Measurements from ENCODE around the gene CTNNA3.
"Not testable (repeated sequence)": the region's sequence is repeated elsewhere in the genome, so short reads cannot be mapped to it uniquely, and the experiment has no call there.

Gene CTNNA3

DNA sequence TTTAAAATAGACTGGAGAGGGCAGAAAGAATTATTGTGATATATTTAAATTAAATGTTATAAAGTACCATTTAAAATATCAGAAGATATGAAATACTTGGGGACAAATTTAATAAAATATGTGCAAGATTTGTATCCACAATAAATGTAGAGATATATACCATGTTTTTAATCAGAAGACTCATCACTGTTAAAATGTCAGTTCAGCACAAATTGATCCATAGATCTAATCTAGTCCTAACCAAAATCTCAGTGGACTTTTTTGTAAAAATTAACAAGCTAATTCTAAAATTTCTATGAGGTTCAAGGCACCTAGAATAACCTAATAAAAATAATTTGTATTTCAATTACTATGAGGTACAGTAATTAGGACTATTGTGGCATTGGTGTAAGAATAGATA is 96.4 kb downstream of the CTNNA3 start:
- no peak for DNase-seq

DNA sequence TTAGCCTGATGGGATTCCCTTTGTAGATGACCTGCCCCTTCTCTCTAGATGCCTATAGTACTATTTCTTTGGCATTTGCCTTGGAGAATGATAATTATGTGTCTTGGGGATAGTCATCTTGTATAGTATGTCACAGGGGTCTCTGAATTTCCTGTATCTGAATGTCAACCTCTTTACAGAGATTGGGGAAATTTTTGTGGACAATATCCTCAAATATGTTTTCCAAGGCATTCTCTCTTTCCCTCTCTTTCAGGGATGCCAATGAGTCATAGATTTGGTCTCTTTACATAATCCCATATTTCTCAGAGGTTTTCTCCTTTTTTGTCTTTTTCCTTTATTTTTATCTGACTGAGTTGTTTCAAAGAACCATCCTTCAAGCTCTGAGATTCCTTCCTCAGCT is 99.4 kb downstream of the CTNNA3 start:
- DNase-seq = no peak

DNA sequence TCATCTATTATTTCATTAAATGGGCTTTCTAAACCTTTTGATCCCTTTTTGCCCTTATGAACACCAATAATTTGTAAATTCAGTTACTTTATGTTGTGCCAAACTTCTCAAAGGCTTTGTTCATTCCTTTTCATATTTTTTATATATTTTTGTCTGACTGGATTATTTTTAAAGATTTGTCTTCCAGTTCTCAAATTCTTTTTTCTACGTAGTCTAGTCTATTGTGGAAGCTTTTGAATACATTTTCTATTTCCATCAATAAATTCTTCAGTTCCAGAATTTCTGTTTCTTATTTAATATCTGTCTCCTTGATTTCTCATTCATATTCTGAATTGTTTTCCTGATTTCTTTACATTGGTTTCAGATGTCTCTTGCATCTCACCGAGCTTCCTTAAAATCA is 108.2 kb downstream of the CTNNA3 start:
- DNase-seq = no peak

DNA sequence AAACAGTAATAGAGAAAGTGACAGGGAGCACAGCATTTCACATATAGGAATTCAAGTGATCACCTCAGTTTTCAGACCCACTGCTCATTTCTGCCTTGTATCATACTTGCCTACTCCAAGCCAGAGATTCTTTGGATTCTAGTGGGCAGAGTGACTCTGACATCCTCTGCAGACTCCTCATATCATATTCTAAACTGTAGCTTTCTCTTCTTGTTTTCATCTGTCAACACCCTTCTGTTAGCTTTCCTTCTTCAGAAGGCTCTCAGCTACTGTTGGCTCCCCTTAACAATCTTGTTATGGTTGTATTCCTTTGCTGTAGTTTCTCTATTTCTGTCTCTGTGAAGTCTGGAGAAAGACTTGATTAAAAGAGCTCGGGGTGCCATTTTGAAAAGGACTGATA is 120.5 kb downstream of the CTNNA3 start:
- DNase-seq = no peak

DNA sequence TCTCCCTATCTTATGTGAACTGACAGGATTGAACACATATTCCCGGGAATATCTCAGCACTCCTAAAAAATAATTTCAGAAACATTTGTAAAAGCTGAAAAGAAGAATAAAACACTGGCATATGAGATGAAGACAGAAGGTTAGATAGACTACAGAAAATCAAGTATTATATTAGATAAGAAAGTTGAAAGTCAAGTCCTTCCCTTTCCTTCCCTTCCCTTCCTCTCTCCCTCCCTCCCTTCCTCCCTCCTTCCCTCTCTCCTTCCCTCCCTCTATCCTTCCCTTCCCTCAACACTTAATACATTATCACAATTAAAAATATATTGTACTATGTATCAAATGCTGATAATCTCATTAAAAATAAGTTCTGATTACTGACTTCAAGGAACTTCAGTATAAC is 122.5 kb downstream of the CTNNA3 start:
- no peak for DNase-seq

DNA sequence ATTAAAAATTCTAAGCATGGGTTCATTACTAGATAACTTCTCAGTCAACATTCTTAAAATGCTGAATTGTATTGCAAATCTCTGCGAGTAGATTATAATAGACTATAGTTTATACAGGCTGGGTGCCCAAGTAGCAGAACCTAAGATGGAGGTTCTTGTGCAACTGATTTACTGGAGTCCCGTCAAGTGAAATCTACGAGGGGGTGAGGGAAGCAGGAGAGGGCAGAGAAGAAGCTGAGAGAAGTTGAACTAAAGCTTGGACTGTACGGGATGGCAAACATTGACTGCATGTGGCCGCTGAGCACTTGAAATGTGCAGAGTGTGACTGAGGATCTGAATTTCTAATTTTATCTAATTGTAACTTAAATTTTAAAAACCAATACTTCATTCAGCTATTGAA is 124.5 kb downstream of the CTNNA3 start:
- no peak for DNase-seq

DNA sequence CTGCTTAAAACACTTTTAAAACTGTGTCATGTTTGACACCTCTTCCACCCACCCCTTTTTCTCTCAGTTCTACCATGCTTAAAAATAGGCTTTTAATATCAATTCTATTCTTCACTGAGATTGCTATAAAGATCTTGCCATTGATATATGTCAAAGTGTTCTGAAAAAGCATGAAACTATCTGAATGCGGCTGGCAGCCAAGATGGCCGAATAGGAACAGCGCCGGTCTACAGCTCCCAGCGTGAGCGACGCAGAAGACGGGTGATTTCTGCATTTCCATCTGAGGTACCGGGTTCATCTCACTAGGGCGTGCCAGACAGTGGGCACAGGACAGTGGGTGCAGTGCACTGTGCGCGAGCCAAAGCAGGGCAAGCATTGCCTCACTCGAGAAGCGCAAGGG is 137.7 kb downstream of the CTNNA3 start:
- DNase-seq = not testable (repeated sequence)

DNA sequence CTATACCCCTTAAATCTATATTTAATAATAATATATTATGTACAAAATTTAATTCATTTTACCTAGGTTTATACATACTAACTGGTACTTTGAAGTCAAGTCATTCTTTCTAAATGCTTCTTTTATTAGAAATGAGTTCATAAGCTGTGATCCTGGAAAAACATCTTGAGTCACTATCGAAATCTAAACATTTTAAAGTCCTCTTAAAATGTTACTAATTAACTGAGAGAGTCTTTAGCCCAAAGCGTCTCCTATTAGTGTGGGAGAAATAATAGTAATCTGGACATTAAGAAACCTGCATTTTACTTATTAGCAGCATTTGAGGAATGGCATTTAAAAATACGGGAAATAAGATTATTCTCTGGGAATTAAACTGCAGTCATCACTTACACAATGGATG is 142.7 kb downstream of the CTNNA3 start:
- no peak for DNase-seq

DNA sequence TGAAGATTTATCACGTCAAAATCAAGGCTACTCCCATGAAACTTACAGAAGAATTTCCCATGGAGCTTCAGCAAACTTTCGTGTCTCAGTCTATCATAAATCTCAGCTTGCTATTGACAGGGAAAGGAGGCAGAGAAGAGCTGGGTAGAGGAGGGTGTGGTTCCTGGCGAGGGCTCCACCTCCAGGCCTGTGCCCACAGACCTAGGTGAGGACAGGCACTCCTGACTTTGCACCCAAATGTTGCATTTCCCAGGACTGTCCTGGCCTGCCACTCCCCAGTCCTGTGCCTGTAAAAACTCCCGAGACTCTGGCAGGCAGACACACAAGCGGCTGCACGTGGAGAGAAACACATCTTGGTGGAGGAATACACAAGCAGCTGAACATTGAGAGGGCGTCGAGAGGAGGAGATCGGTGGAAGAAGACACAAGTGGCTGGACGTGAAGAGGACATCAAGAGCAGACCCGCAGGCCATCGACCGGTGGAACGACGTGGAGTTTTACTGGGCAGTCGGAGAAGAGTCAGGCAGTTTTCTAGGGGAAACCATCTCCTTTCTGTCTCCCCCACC is 145.1 kb downstream of the CTNNA3 start:
- no peak for DNase-seq

DNA sequence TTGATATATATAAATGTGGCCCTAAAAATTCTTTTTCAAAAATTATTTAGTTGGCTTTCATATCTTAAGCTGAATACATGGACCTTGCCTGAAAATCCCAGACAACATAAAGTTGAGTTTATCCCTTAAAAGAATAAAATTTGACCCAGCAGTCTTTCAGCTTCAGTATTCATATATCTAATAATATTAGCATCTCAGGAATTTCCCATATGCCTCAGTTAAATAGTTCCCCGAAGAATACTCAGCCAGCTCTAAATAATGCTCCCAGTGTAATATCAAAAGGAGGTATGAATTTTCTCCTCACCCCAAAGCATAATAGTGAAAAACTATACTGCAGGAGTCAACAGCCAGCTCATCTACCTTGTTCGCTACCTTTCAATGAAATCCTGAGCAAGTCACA is 145.9 kb downstream of the CTNNA3 start:
- DNase-seq = no peak

DNA sequence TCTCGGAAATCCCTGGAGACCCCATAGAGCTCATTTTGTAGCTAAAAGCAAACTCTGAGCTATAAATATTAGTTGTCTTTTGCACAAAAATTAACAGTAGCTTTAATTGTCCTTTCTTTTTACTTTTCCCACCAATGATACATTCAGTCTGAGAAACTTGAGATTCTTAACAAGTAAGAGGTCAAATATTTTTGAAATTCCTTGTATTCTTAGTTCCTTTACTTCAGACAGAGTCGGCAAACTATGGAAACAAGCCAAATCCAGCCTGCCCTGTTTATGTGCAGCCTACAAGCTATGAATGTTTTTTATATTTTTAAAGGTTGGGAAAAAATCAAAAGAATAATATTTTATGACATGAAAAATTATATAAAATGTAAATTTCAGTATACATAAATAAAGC is 146.6 kb downstream of the CTNNA3 start:
- no peak for DNase-seq

DNA sequence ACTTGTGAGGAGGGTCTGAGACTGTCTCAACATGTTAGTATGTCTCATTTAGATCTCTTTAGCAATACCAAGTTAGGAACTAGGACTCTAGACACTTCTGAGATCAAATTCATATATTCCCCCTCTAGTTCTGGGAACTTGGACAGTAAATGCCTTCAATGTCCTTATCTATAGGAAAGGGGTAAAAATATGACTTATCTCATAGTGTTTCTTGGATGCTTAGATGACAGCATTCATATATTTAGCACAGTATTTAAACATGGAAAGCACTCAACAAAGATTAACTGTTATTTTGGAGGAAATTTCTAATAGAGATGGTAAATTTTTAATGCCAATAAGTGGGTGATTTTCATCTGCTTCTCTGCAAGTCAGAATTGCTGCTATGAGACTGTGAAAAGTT is 154.6 kb downstream of the CTNNA3 start:
- no peak for DNase-seq

DNA sequence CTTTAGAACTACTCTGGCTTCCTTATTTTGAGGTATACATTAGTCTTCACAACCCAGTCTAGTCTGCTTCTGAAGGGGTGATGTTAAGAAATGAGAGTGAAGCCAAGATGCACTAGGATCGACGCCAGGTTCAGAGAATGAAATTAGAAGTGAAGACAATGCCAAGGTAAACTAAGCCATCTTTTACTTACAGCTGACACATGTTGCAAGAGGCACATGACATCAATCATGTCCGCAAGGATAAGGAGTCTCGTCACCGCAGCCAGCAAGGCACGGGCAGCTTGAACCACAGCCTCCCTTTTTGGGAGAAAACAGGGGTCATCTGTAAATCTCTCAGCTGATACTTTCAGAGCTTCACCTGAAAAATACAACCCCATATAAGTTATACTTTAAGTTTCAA is 156.7 kb downstream of the CTNNA3 start:
- DNase-seq = no peak

DNA sequence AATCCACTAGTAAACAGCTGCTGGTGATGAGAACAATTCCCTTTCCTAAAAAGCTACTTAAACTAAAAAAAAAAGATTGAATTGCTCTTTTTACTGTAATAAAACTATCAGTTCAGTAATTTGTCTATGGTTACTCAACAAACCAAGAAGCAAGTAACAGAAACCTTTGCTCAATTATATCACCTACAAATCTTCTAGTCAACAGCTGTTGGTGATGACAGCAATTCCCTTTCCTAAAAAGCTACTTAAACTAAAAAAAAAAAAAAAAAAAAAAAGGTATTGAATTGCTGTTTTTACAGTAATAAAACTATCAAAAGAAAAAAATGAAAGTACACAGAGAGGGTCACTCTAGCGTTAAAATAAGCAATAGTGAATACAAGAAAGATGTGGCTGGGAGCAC is 158.1 kb downstream of the CTNNA3 start:
- no peak for DNase-seq

DNA sequence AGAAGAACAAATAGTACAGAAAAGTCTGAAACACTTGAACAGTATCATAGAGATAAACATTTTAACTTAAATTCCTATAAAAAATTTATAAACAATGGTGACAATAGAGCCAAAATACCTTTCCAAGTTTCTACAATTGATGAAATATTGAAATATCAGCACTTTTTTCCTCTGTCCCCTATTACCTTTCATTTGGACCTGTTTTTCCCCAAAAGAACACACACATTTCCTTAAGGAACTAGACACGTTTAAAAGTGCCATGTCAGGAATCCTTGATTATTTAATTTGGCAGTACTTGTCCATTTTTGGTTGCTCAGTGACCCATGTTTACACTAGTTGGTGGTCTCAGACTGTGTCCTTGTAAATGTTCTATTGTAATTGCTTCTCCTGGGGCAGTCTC is 162.6 kb downstream of the CTNNA3 start:
- DNase-seq = no peak

DNA sequence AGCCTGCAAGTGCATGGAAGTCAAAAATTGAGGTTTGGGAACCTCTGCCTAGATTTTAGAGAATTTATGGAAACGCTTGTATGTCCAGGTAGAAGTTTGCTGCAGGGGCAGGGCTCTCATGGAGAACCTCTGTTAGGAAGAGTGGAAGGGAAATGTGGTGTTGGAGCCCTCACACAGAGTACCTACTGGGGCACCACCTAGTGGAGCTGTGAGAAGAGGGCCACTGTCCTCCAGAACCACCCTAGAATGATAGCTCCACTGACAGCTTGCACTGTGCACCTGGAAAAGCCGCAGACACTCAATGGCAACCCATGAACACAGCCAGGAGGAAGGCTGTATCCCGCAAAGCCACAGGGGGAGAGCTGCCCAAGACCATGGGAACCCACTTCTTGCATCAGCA is 165.0 kb downstream of the CTNNA3 start:
- not testable (repeated sequence) for DNase-seq

DNA sequence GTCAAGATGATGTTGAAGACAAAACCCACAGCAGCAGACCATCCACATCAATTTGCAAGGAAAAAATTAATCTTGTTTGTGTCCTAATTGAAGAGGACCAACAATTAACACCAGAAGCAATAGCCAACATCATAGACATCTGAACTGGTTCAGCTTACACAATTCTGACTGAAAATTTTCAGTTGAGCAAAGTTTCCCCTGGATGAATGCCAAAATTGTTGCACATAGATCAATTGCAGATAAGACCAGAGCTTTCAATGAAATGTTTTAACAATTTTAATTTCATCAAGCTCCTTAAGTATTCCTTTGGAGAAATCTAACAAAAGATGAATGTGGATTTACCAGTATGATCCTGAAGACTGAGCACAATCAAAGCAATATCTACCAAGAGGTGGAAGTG is 168.6 kb downstream of the CTNNA3 start:
- DNase-seq = no peak

DNA sequence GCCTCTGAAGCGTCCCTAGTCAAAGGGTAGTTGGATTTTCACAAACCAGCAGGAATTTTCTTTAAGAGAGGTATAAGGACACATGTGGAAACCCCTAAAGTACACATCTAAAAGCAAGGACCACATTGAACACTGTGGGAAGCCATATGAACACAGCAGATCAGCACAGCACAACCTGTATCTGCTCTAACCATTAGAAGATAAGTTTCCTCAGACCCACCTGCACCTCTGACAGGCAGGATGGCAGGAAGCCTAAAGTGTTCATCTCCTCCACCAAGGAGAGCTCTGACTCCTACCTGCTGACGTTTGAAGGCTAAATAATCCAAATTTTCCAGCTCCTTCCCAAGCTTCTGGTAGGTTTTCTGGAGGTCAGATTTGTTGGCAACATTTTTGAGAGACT is 174.4 kb downstream of the CTNNA3 start:
- DNase-seq = no peak

DNA sequence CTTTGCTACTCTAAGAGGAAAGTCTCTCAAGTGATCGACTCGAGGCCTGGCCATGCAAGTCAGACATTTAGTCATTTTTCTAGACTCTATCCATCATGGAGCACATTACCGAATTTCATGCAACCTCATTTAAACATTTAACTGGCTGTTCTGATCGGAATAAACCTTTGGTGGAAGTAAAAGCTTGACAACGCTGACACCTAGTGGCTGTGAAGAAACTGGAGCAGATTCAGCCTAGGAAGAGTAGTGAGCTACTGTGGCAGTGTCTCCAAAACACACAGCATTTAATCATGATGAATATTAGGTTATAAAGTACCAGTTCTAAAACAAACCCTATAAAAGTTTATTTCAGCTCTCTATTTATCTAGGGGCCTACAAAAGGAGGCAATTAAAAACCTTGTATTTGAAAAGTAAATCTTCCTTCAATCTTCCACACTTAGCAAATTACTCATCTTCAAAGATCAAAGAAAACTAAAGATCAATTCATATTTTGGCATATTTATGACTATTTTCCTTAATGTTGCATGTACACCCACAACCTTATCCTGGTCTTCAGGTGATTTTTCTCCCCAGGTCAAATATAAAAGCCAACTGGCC is 175.0 kb downstream of the CTNNA3 start:
- DNase-seq = no peak

DNA sequence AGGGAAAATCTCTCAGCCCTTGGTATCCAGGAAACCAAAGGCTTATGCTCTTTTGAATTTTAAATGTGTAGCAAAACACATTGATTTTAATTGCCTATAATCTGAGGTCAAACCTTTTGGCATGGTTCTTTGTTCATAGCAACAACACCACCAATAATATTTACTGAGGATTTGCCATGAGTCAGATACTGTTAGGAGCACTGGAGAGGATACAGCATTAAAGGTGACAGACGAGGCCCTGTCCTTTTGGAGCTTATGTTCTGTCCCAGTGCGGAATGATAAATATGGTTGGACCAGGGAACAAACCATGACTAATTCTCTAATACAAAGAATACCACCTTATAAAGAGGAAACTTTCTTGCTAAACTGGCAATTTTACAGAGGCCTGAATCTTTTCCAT is 176.6 kb downstream of the CTNNA3 start:
- no peak for DNase-seq

DNA sequence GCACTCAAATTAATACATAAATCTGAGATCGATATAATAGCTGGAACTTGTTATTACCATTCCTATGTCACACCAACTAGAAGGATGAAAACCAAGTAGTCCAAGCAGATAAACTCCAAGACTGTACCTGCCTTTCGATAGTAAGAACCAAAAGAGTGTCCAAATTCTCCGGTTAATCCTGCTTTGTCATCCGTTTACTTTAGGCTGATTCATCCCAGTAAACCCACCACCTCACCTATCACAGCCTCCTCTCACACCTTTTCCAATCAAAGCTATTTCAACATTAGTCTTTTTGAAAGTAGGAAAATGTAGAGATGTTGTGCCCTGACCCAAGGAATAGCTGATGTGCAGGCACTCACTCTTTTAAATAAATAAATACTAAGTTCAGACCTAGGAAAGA is 177.2 kb downstream of the CTNNA3 start:
- no peak for DNase-seq

DNA sequence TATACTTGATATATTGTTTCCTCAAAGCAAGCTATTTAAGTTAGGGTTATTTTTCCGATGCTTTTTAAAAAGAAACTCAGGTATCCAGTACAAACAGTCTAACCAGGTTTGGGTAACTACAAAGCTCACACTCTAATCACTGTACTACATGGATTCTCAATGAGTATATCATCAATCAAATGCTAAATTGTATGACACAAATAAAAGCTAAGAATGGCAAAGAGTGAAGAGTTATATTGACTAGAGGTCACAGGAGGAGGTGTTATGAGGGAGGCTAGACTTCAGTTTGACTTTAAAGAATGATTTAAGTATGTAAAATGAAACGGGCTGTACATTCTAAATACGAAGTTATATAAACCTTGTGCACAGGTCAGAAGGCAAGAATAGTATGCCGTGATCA is 178.0 kb downstream of the CTNNA3 start:
- DNase-seq = no peak

DNA sequence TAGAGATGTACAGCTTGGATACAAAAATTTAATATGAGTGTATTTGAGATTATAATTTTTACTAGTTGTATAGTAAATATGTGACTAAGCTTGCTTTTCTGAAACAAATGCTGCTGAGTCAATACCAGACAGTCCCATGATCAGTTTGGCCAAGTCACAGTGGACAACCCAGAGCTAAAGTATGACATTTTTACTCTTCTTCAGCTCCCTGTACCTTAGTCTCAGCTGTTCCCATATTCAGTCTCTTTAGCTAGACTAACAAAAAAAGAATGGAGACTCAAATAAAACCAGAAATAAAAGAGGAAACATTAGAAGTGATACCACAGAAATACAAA is 189.3 kb downstream of the CTNNA3 start:
- no peak for DNase-seq

DNA sequence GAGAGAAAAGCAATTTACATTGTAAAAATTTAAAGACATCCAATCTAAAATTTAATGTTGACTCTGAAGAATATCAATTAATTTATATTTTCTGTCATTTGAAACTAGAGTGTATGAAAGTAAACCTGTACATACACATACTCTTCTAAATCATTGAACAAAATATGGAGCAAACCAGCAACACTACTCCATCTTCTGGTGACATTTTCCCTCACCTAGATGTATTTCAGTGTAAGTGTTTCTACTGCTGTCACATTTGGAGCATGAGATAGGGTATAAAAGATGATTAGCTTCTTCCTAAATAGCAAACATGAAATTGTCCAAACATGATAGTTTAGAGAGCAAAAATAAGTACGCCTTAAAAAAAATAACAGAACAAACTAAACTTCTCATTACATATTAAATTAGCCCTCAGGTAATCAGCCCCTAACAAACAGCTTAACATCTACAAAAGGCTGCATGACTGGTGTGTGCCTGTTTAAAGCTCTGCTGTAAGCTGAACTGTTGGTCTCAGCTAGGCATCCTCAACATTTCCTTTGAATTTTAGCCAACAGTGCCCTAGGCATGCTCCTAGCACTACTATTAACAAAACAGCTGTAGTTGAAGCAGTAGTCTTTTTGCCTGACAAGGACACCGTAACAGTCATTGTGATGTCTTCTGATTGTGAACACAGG is 189.8 kb downstream of the CTNNA3 start:
- DNase-seq = no peak
